ENCODE data around the gene RAB4A. TPM values are rescaled to one million over a fixed set of nuclear protein-coding genes. Genes with fewer than 3 reads are reported as not detected.

RAB4A gene
- total RNA-seq, 3 donors from 2014 or later (not counting 1 experiment from before 2014, with no cell fraction given): 31.2 to 47.1 (median 31.6) TPM

DNA sequence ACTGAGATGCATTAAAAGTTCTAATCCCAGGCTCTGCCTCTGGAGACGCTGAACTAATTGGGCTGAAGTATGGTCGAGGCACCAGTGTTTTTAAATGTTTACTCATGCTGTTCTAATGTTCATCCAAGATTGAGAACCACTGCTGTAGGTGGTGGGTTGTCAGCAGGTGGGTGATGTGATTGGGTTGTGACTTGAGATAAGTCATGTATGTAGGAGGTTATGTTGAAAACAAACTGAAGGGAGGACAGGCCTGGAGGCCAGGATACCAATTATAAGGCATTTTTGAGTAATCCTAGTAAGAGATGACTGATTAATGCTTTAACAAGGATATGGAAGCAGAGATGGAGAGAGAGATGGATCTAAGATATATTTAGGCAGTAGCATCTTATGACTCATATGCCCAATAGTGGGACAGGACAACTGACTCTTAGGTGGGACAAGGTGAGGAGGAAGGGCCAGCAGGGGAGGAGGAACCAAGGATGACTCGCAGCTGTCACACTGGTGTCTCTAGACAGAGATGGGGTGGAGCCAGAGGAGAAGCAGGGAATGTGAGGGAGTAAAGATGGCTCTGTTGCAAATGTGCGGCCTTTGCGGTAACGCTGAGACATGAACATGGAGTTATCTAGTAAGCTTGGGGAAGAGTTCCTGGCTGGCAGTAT is 29.3 kb downstream of the RAB4A start:
- DNase-seq (no peak), ATAC-seq (no peak)
- Mint-ChIP-seq H3K4me3 (no peak overlapping the region), H3K9me3 (no peaks in the 10 kb centered on the region), H3K36me3 (peaks cover 23% of the 10 kb centered on the region), H3K27ac (peak overlapping the region in 1 of 2 donors; percentile 30), H3K27me3 (ENCODE audit: low read depth in 2 of 2) (no peaks in the 10 kb centered on the region), H3K4me1 (peaks cover 2% of the 10 kb centered on the region in 2 donors)
- no peaks in the 10 kb centered on the region for H3K4me1 ChIP-seq (ENCODE audit: control insufficient read depth, insufficient read depth, low read length)
- no peaks in the 10 kb centered on the region for H3K9me3 ChIP-seq (ENCODE audit: control insufficient read depth, insufficient read depth, low read length)
- intact Hi-C loops (cut with micrococcal nuclease): no loop called here
- H3K27me3 ChIP-seq (ENCODE audit: control insufficient read depth, insufficient read depth, low read length): no peaks in the 10 kb centered on the region
- peaks cover 60% of the 10 kb centered on the region for H3K36me3 ChIP-seq (ENCODE audit: control insufficient read depth, insufficient read depth, low read length)
- 83% methylated on average over 6 of the region's 6 CpGs for WGBS (ENCODE audit: insufficient coverage)
- H3K4me3 ChIP-seq (ENCODE audit: low read length): no peak overlapping the region
- no peak overlapping the region for H3K27ac ChIP-seq (ENCODE audit: low read length)
- TF ChIP-seq CTCF (IDR thresholded peaks at IDR 0.05): no peak

DNA sequence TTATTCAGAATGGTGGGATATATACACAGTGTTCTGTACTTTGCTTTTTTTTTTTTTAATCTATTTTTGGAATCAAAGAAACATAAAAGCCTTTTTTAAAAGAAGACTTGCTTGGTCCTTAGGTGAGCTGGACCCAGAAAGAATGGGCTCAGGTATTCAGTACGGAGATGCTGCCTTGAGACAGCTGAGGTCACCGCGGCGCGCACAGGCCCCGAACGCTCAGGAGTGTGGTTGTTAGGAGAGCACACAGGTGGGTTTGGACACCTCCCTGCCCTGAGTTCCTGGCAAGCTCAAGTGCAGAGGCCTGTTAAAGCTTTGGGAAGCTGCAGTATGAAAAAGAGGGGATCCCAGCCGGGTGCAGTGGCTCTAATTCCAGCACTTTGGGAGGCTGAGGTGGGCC is 31.8 kb downstream of the RAB4A start:
- Histone ChIP-seq H3K9me3 (ENCODE audit: control insufficient read depth, insufficient read depth, low read length) (no peaks in the 10 kb centered on the region), H3K27ac (ENCODE audit: low read length) (no peak overlapping the region), H3K27me3 (ENCODE audit: control insufficient read depth, insufficient read depth, low read length) (no peaks in the 10 kb centered on the region), H3K36me3 (ENCODE audit: control insufficient read depth, insufficient read depth, low read length) (peaks cover 53% of the 10 kb centered on the region), H3K4me3 (ENCODE audit: low read length) (no peak overlapping the region), H3K4me1 (ENCODE audit: control insufficient read depth, insufficient read depth, low read length) (no peaks in the 10 kb centered on the region)
- intact Hi-C loops (cut with micrococcal nuclease): no loop called here
- H3K27ac Mint-ChIP-seq: peak overlapping the region in 1 of 2 donors; percentile 58
- ATAC-seq: no peak
- H3K4me3 Mint-ChIP-seq: no peak overlapping the region
- 96% methylated on average over 8 of the region's 8 CpGs for WGBS (ENCODE audit: insufficient coverage)
- H3K4me1 Mint-ChIP-seq: no peaks in the 10 kb centered on the region
- H3K9me3 Mint-ChIP-seq: no peaks in the 10 kb centered on the region
- H3K27me3 Mint-ChIP-seq (ENCODE audit: low read depth in 2 of 2): no peaks in the 10 kb centered on the region
- no peak for DNase-seq
- no peak for TF ChIP-seq CTCF (IDR thresholded peaks at IDR 0.05)
- H3K36me3 Mint-ChIP-seq: peaks cover 23% of the 10 kb centered on the region

- Histone ChIP-seq H3K27me3 (ENCODE audit: control insufficient read depth, insufficient read depth, low read length) (no peaks in the 10 kb centered on the region), H3K9me3 (ENCODE audit: control insufficient read depth, insufficient read depth, low read length) (no peaks in the 10 kb centered on the region), H3K4me3 (ENCODE audit: low read length) (no peak overlapping the region), H3K4me1 (ENCODE audit: control insufficient read depth, insufficient read depth, low read length) (no peaks in the 10 kb centered on the region), H3K36me3 (ENCODE audit: control insufficient read depth, insufficient read depth, low read length) (peaks cover 53% of the 10 kb centered on the region), H3K27ac (ENCODE audit: low read length) (no peak overlapping the region)
- intact Hi-C loops (cut with micrococcal nuclease): no loop called here
- Mint-ChIP-seq H3K4me1 (peaks cover 3 to 4% of the 10 kb centered on the region in 2 donors), H3K27ac (peak overlapping the region; percentile 40 to 45), H3K9me3 (no peaks in the 10 kb centered on the region), H3K27me3 (ENCODE audit: low read depth in 2 of 2) (no peaks in the 10 kb centered on the region), H3K4me3 (no peak overlapping the region), H3K36me3 (peaks cover 22% of the 10 kb centered on the region)
- ATAC-seq (peak in 1 of 3 donors; percentile 49), DNase-seq (no peak)
- WGBS (ENCODE audit: insufficient coverage): 81% methylated on average over 4 of the region's 4 CpGs
- no peak for TF ChIP-seq CTCF (IDR thresholded peaks at IDR 0.05)
These were observed 32.9 kb downstream of the RAB4A start for GRCh38 chr1:229303855-229304254.

DNA sequence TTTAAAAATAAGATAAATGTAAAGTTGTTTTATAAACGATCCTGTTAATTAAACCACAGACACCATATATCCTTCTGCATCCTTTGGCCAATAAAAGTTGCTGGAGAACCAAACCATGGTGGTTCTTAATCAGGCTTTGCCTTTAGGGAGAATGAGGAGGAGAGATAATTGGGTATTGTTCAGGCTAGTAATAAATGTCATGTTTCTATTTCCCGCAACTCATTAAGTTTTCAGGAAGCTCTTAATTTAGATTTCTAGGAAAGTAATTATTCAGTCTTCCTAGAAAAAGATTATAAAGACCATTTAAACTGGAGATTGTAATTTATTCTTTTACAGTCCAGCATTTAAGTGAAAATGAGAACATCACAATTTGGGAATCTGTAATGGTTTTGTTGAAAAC is 34.5 kb downstream of the RAB4A start:
- peaks cover 12% of the 10 kb centered on the region for H3K36me3 Mint-ChIP-seq
- no CpG with 5 or more reads among the region's 2 CpGs for WGBS (ENCODE audit: insufficient coverage)
- H3K27me3 Mint-ChIP-seq (ENCODE audit: low read depth in 2 of 2): no peaks in the 10 kb centered on the region
- DNase-seq: no peak
- intact Hi-C loops (cut with micrococcal nuclease): no loop called here
- no peak overlapping the region for H3K27ac Mint-ChIP-seq
- no peak for TF ChIP-seq CTCF (IDR thresholded peaks at IDR 0.05)
- H3K4me1 Mint-ChIP-seq: peaks cover 4% of the 10 kb centered on the region in 2 donors
- Histone ChIP-seq H3K4me1 (ENCODE audit: control insufficient read depth, insufficient read depth, low read length) (no peaks in the 10 kb centered on the region), H3K4me3 (ENCODE audit: low read length) (no peak overlapping the region), H3K27me3 (ENCODE audit: control insufficient read depth, insufficient read depth, low read length) (no peaks in the 10 kb centered on the region), H3K36me3 (ENCODE audit: control insufficient read depth, insufficient read depth, low read length) (peaks cover 37% of the 10 kb centered on the region), H3K9me3 (ENCODE audit: control insufficient read depth, insufficient read depth, low read length) (no peaks in the 10 kb centered on the region), H3K27ac (ENCODE audit: low read length) (no peak overlapping the region)
- H3K4me3 Mint-ChIP-seq: no peak overlapping the region
- ATAC-seq: no peak
- no peaks in the 10 kb centered on the region for H3K9me3 Mint-ChIP-seq
